ENCODE results near the gene RAMACL.

The RAMACL gene

GRCh38 chr6:166618251-166618650 is 31.8 kb upstream of the RAMACL start:
- DNase-seq (ENCODE audit: low read depth), result no peak

- DNase-seq (ENCODE audit: low read depth), result no peak
Measured at GRCh38 chr6:166617359-166617758, 30.9 kb upstream of the RAMACL start.

- DNase-seq (ENCODE audit: low read depth), result no peak
Measured at GRCh38 chr6:166616261-166617238, 30.1 kb upstream of the RAMACL start.

- DNase-seq (ENCODE audit: low read depth), result no peak
Measured at GRCh38 chr6:166615059-166615770, 28.7 kb upstream of the RAMACL start.

- DNase-seq (ENCODE audit: low read depth), result no peak
Measured at GRCh38 chr6:166614589-166614988, 28.1 kb upstream of the RAMACL start.

- no peak for DNase-seq (ENCODE audit: low read depth)
Measured at GRCh38 chr6:166614171-166614583, 27.7 kb upstream of the RAMACL start.

- DNase-seq (ENCODE audit: low read depth), result no peak
Measured at GRCh38 chr6:166613027-166613426, 26.5 kb upstream of the RAMACL start.

GRCh38 chr6:166612471-166612881 is 26.0 kb upstream of the RAMACL start:
- no peak for DNase-seq (ENCODE audit: low read depth)

GRCh38 chr6:166611631-166612030 is 25.2 kb upstream of the RAMACL start:
- no peak for DNase-seq (ENCODE audit: low read depth)

GRCh38 chr6:166610069-166610468 is 23.6 kb upstream of the RAMACL start:
- no peak for DNase-seq (ENCODE audit: low read depth)

GRCh38 chr6:166608774-166609173 is 22.3 kb upstream of the RAMACL start:
- no peak for DNase-seq (ENCODE audit: low read depth)

GRCh38 chr6:166605752-166606151 is 19.3 kb upstream of the RAMACL start:
- DNase-seq (ENCODE audit: low read depth), result no peak

- no peak for DNase-seq (ENCODE audit: low read depth)
Measured at GRCh38 chr6:166604911-166605310, 18.4 kb upstream of the RAMACL start.

GRCh38 chr6:166604328-166604727 is 17.9 kb upstream of the RAMACL start:
- no peak for DNase-seq (ENCODE audit: low read depth)

GRCh38 chr6:166603043-166603690 is 16.7 kb upstream of the RAMACL start:
- no peak for DNase-seq (ENCODE audit: low read depth)

GRCh38 chr6:166601956-166602355 is 15.5 kb upstream of the RAMACL start:
- no peak for DNase-seq (ENCODE audit: low read depth)

GRCh38 chr6:166600931-166601330 is 14.5 kb upstream of the RAMACL start:
- no peak for DNase-seq (ENCODE audit: low read depth)

GRCh38 chr6:166599205-166599604 is 12.7 kb upstream of the RAMACL start:
- no peak for DNase-seq (ENCODE audit: low read depth)

GRCh38 chr6:166598441-166599138 is 12.1 kb upstream of the RAMACL start:
- DNase-seq (ENCODE audit: low read depth), result no peak

- DNase-seq (ENCODE audit: low read depth), result no peak
Measured at GRCh38 chr6:166597711-166598440, 11.4 kb upstream of the RAMACL start.

- DNase-seq (ENCODE audit: low read depth), result no peak
Measured at GRCh38 chr6:166596776-166597507, 10.5 kb upstream of the RAMACL start.

Measured in stimulated activated CD8-positive, alpha-beta memory T cell treated with anti-CD3 and anti-CD28 coated beads, Interleukin-12 subunit alpha, Interleukin-12 subunit beta, amount 100 ng/mL, for 1 hour (primary cell).